CD14-positive monocyte (primary cell): ENCODE results near the gene CHURC1. TPM values are rescaled to one million over a fixed set of nuclear protein-coding genes. Genes with fewer than 3 reads are reported as not detected.

Source experiments
- DNase-seq, 3 donors: peaks; one replicate each; pipeline ENCODE4 v3.0.0-alpha.2; 2011 to 2022
- H2AFZ ChIP-seq: 2 replicates; pipeline ENCODE4 v1.6.0; 2012; ENCODE audit warnings: mild to moderate bottlenecking, low read depth, low read length, inconsistent platforms; ENCODE audit not compliant: insufficient read depth, poor library complexity, severe bottlenecking
- H3K27ac ChIP-seq, 2 donors: 1 replicate in 1 of 2; 2 replicates in 1 of 2; pipeline ENCODE4 v1.5.1; 2012 to 2013; ENCODE audit warnings: low read length in 2 of 2, control low read depth in 1 of 2, inconsistent platforms in 1 of 2, low read depth in 1 of 2, mild to moderate bottlenecking in 1 of 2
- H3K27me3 ChIP-seq, 2 donors: one replicate each; pipeline versions ENCODE4 v1.6.0 to v1.6.1; 2011 to 2013; ENCODE audit warnings: low read length in 2 of 2; ENCODE audit not compliant: control insufficient read depth in 2 of 2, insufficient read depth in 2 of 2
- H3K36me3 ChIP-seq, 2 donors: replicated peaks in 1 of 2; 1 replicate in 1 of 2; 2 replicates in 1 of 2; pipeline versions ENCODE4 v1.5.1 to v1.6.1; 2012 to 2013; ENCODE audit warnings: low read length in 2 of 2, control low read depth in 1 of 2, inconsistent platforms in 1 of 2, mild to moderate bottlenecking in 1 of 2; ENCODE audit not compliant: insufficient read depth in 2 of 2, control insufficient read depth in 1 of 2
- H3K4me1 ChIP-seq, 2 donors: 1 replicate in 1 of 2; 2 replicates in 1 of 2; pipeline versions ENCODE4 v1.5.1 to v1.6.1; 2012 to 2013; ENCODE audit warnings: low read length in 2 of 2, control low read depth in 1 of 2, inconsistent platforms in 1 of 2, mild to moderate bottlenecking in 1 of 2, moderate library complexity in 1 of 2; ENCODE audit not compliant: insufficient read depth in 2 of 2, control insufficient read depth in 1 of 2
- H3K4me2 ChIP-seq: replicated peaks from 2 replicates; pipeline ENCODE3; 2012; ENCODE audit warnings: low read length, moderate library complexity, mild to moderate bottlenecking; ENCODE audit not compliant: poor library complexity, severe bottlenecking; ENCODE audit errors: extremely low read depth
- H3K4me3 ChIP-seq, 3 experiments: fragments of 200-600 bp in 1 of 3; sonication (generic) in 1 of 3; replicated peaks in 1 of 3; 1 replicate in 2 of 3; 2 replicates in 1 of 3; pipeline ENCODE4 v1.5.1; 2011 to 2013; ENCODE audit warnings: low read length in 3 of 3, mild to moderate bottlenecking in 3 of 3, control low read depth in 2 of 3, low read depth in 2 of 3, inconsistent platforms in 1 of 3, moderate library complexity in 1 of 3
- H3K79me2 ChIP-seq: 2 replicates; pipeline ENCODE4 v1.6.0; 2012; ENCODE audit warnings: mild to moderate bottlenecking, control low read depth, inconsistent platforms, low read length, moderate library complexity; ENCODE audit not compliant: insufficient read depth
- H3K9ac ChIP-seq: 2 replicates; pipeline ENCODE4 v1.6.0; 2017; ENCODE audit warnings: low read length, mild to moderate bottlenecking; ENCODE audit not compliant: insufficient read depth, poor library complexity, severe bottlenecking
- H3K9me3 ChIP-seq, 2 donors: replicated peaks in 1 of 2; 1 replicate in 1 of 2; 2 replicates in 1 of 2; pipeline versions ENCODE4 v1.5.1 to v1.6.1; 2012 to 2013; ENCODE audit warnings: low read length in 2 of 2, control low read depth in 1 of 2; ENCODE audit not compliant: control insufficient read depth in 1 of 2, insufficient read depth in 1 of 2
- H4K20me1 ChIP-seq: 2 replicates; pipeline ENCODE4 v1.6.0; 2012; ENCODE audit warnings: mild to moderate bottlenecking, low read length, control low read depth, moderate library complexity; ENCODE audit not compliant: insufficient read depth
- H3K27ac Mint-ChIP-seq, 7 donors: one replicate each; pipeline ENCODE4 v1.8.0; 2020; ENCODE audit warnings: mild to moderate bottlenecking in 7 of 7, mixed read lengths in 7 of 7, moderate library complexity in 6 of 7, inconsistent platforms in 2 of 7
- H3K27me3 Mint-ChIP-seq, 3 donors: one replicate each; pipeline ENCODE4 v1.8.0; 2021 to 2022; ENCODE audit warnings: low read depth in 3 of 3, mild to moderate bottlenecking in 3 of 3, mixed read lengths in 3 of 3, moderate library complexity in 3 of 3, inconsistent platforms in 1 of 3
- H3K36me3 Mint-ChIP-seq, 2 donors: one replicate each; pipeline ENCODE4 v1.8.0; 2020; ENCODE audit warnings: mixed read lengths in 2 of 2, inconsistent platforms in 1 of 2, mild to moderate bottlenecking in 1 of 2
- H3K4me1 Mint-ChIP-seq: one replicate; pipeline ENCODE4 v1.8.0; 2020; ENCODE audit warnings: mild to moderate bottlenecking, mixed read lengths
- H3K4me3 Mint-ChIP-seq, 2 donors: one replicate each; pipeline ENCODE4 v1.8.0; 2020; ENCODE audit warnings: mild to moderate bottlenecking in 2 of 2, mixed read lengths in 2 of 2, moderate library complexity in 1 of 2
- H3K9me3 Mint-ChIP-seq, 7 donors: one replicate each; pipeline ENCODE4 v1.8.0; 2020 to 2022; ENCODE audit warnings: mixed read lengths in 7 of 7, mild to moderate bottlenecking in 6 of 7, moderate library complexity in 6 of 7, inconsistent platforms in 2 of 7
- CTCF ChIP-seq: fragments of 200-600 bp; IDR thresholded peaks from one replicate; pipeline ENCODE4 v1.8.0; 2022; ENCODE audit warnings: antibody characterized with exemption, mild to moderate bottlenecking
- WGBS: methylation state at CpG from one replicate; pipeline ENCODE4 v1.1.5; 2013; ENCODE audit warnings: missing lambda C conversion rate; ENCODE audit not compliant: insufficient coverage; 5-methylcytosine and 5-hydroxymethylcytosine counted together
- intact Hi-C, 2 donors: fragments of 100-400 bp; cut with micrococcal nuclease; formaldehyde crosslinking; loops; one replicate each; pipeline versions ENCODE4 v1.15.0 to v1.15.1; 2023
- polyA plus RNA-seq, 3 donors: library from polyadenylated mRNA; depleted of rRNA in 1 of 3; unstranded in 2 of 3; stranded (reverse) in 1 of 3; fragments of 300-500 nt in 2 of 3; fragments of >200 nt in 1 of 3; fragmentation: Illumina TruSeq in 2 of 3; gene quantifications; 1 replicate in 2 of 3; 2 replicates in 1 of 3; pipeline ENCODE4 v1.2.3, GENCODE V29; 2012 to 2021

The CHURC1 gene
- polyA plus RNA-seq, 3 donors = 31.1 to 98.3 (median 81.2) TPM

GRCh38 chr14:64955297-64955696 is 41.0 kb downstream of the CHURC1 start:
- no peaks in the 10 kb centered on the region for H3K9me3 ChIP-seq
- Mint-ChIP-seq H3K27me3 (no peaks in the 10 kb centered on the region), H3K27ac (no peak overlapping the region), H3K9me3 (peaks cover 0 to 1% (median 0%) of the 10 kb centered on the region in 7 donors), H3K36me3 (peaks cover 9 to 14% of the 10 kb centered on the region in 2 donors), H3K4me3 (no peak overlapping the region), H3K4me1 (no peaks in the 10 kb centered on the region)
- no peak for TF ChIP-seq CTCF
- no peak for DNase-seq
- no peaks in the 10 kb centered on the region for H3K79me2 ChIP-seq
- intact Hi-C loops = no loop called here
- no peaks in the 10 kb centered on the region for H4K20me1 ChIP-seq
- H3K36me3 ChIP-seq = no peaks in the 10 kb centered on the region
- no peak overlapping the region for H3K9ac ChIP-seq
- no peak overlapping the region for H3K4me3 ChIP-seq
- 93% methylated on average over 6 of the region's 6 CpGs for WGBS
- no peaks in the 10 kb centered on the region for H3K4me1 ChIP-seq
- H3K27ac ChIP-seq = no peak overlapping the region
- no peaks in the 10 kb centered on the region for H3K27me3 ChIP-seq
- no peak overlapping the region for H3K4me2 ChIP-seq
- H2AFZ ChIP-seq = no peak overlapping the region

- H3K27me3 ChIP-seq = no peaks in the 10 kb centered on the region
- H4K20me1 ChIP-seq = no peaks in the 10 kb centered on the region
- no peak overlapping the region for H3K9ac ChIP-seq
- DNase-seq = no peak
- H3K4me1 Mint-ChIP-seq = no peaks in the 10 kb centered on the region
- no peak for TF ChIP-seq CTCF
- no peaks in the 10 kb centered on the region for H3K79me2 ChIP-seq
- H3K4me3 ChIP-seq = no peak overlapping the region
- H2AFZ ChIP-seq = no peak overlapping the region
- H3K9me3 ChIP-seq = no peaks in the 10 kb centered on the region
- no peak overlapping the region for H3K4me3 Mint-ChIP-seq
- H3K4me2 ChIP-seq = no peak overlapping the region
- peaks cover 4 to 14% of the 10 kb centered on the region in 2 donors for H3K36me3 Mint-ChIP-seq
- H3K27me3 Mint-ChIP-seq = peaks cover 0 to 3% (median 0%) of the 10 kb centered on the region in 3 donors
- H3K9me3 Mint-ChIP-seq = peaks cover 0 to 1% (median 0%) of the 10 kb centered on the region in 7 donors
- 100% methylated on average over 1 of the region's 8 CpGs for WGBS
- no peak overlapping the region for H3K27ac ChIP-seq
- no peak overlapping the region for H3K27ac Mint-ChIP-seq
- intact Hi-C loops = no loop called here
- H3K36me3 ChIP-seq = no peaks in the 10 kb centered on the region
- H3K4me1 ChIP-seq = no peaks in the 10 kb centered on the region
Observed at GRCh38 chr14:64956697-64957406, 42.6 kb downstream of the CHURC1 start.
